NCI-H1417 treated with DMSO at 0.1 percent for 48 hours (cell line): ENCODE measurements around the gene CTLA4.

Experiments used
- DNase-seq: peaks from one replicate; lab custom pipeline; 2025; lab: John Stamatoyannopoulos, UW

CTLA4 gene

GRCh38 chr2:203867561-203868200, at the start of gene CTLA4:
TSS of gene CTLA4 (plus strand) at chr2:203867771. CDS start at chr2:203867943, 172 bp downstream.
- no peak for DNase-seq

GRCh38 chr2:203818656-203819055, 48.9 kb upstream of the CTLA4 start:
- no peak for DNase-seq

- DNase-seq: no peak
These were observed 48.0 kb upstream of the CTLA4 start for GRCh38 chr2:203819434-203820133.

- no peak for DNase-seq
These were observed 46.6 kb upstream of the CTLA4 start for GRCh38 chr2:203820969-203821368.

GRCh38 chr2:203822240-203822639, 45.3 kb upstream of the CTLA4 start:
- DNase-seq: no peak

- DNase-seq: no peak
These were observed 44.4 kb upstream of the CTLA4 start for GRCh38 chr2:203823173-203823572.

- no peak for DNase-seq
These were observed 43.5 kb upstream of the CTLA4 start for GRCh38 chr2:203824057-203824456.

GRCh38 chr2:203824603-203825002, 43.0 kb upstream of the CTLA4 start:
- DNase-seq: no peak

- DNase-seq: no peak
These were observed 40.9 kb upstream of the CTLA4 start for GRCh38 chr2:203826704-203827103.

GRCh38 chr2:203830304-203831055, 37.1 kb upstream of the CTLA4 start:
- no peak for DNase-seq

GRCh38 chr2:203835420-203835819, 32.2 kb upstream of the CTLA4 start:
- DNase-seq: no peak

GRCh38 chr2:203835892-203836800, 31.4 kb upstream of the CTLA4 start:
- DNase-seq: no peak

GRCh38 chr2:203840655-203841205, 26.8 kb upstream of the CTLA4 start:
- no peak for DNase-seq

- DNase-seq: no peak
These were observed 25.9 kb upstream of the CTLA4 start for GRCh38 chr2:203841654-203842053.

GRCh38 chr2:203842373-203842772, 25.2 kb upstream of the CTLA4 start:
- DNase-seq: no peak

- DNase-seq: no peak
These were observed 21.0 kb upstream of the CTLA4 start for GRCh38 chr2:203846490-203847105.

- DNase-seq: no peak
These were observed 18.6 kb upstream of the CTLA4 start for GRCh38 chr2:203849010-203849409.

- no peak for DNase-seq
These were observed 14.8 kb upstream of the CTLA4 start for GRCh38 chr2:203852760-203853159.

- DNase-seq: no peak
These were observed 14.3 kb upstream of the CTLA4 start for GRCh38 chr2:203853271-203853670.

GRCh38 chr2:203853722-203854121, 13.8 kb upstream of the CTLA4 start:
- DNase-seq: no peak

- no peak for DNase-seq
These were observed 12.3 kb upstream of the CTLA4 start for GRCh38 chr2:203855274-203855673.
